Measurements from ENCODE around the gene ABCA12. TPM values are rescaled to one million over a fixed set of nuclear protein-coding genes. Genes with fewer than 3 reads are reported as not detected.

Gene ABCA12
- total RNA-seq, 1 donor from 2014 or later, result 17.2 TPM

DNA sequence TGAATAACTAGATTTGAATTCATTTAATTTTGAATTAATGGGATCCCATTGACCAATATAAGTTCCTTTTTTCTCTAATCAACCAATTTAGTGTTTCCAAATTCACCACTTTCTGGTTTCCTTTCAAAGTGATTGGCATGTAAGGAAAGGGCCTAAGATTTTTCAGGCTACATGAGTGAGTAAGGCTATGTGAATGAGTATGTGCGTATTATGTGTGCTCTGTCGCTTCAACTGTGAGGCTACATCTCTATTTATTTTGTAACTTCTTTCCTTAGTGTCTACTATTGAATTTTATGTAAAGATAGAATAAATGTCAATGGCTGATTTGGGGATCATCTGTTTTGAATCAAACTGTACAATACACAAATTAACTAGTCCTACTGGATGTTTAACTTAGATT lies 110.6 kb downstream of the ABCA12 start:
- intact Hi-C loops (cut with DNase I), result no loop called here
- Histone ChIP-seq H3K4me1 (no peaks in the 10 kb centered on the region), H3K9me3 (no peaks in the 10 kb centered on the region), H3K27me3 (no peaks in the 10 kb centered on the region), H3K36me3 (no peaks in the 10 kb centered on the region), H3K27ac (no peak overlapping the region), H3K4me3 (no peak overlapping the region)
- no peak for DNase-seq (ENCODE audit: extremely low spot score in 2 of 2)
- no peak for TF ChIP-seq POLR2AphosphoS5 (IDR thresholded peaks at IDR 0.05; ENCODE audit: insufficient read depth in 1 of 2, low read depth in 1 of 2)
- TF ChIP-seq, protein P1, sequence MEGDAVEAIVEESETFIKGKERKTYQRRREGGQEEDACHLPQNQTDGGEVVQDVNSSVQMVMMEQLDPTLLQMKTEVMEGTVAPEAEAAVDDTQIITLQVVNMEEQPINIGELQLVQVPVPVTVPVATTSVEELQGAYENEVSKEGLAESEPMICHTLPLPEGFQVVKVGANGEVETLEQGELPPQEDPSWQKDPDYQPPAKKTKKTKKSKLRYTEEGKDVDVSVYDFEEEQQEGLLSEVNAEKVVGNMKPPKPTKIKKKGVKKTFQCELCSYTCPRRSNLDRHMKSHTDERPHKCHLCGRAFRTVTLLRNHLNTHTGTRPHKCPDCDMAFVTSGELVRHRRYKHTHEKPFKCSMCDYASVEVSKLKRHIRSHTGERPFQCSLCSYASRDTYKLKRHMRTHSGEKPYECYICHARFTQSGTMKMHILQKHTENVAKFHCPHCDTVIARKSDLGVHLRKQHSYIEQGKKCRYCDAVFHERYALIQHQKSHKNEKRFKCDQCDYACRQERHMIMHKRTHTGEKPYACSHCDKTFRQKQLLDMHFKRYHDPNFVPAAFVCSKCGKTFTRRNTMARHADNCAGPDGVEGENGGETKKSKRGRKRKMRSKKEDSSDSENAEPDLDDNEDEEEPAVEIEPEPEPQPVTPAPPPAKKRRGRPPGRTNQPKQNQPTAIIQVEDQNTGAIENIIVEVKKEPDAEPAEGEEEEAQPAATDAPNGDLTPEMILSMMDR (IDR thresholded peaks at IDR 0.05), result no peak
- TF ChIP-seq POLR2A (IDR thresholded peaks at IDR 0.05), result no peak

- DNase-seq (ENCODE audit: extremely low spot score in 2 of 2), result no peak
- Histone ChIP-seq H3K4me3 (no peak overlapping the region), H3K4me1 (no peaks in the 10 kb centered on the region), H3K36me3 (no peaks in the 10 kb centered on the region), H3K27me3 (no peaks in the 10 kb centered on the region), H3K27ac (no peak overlapping the region), H3K9me3 (no peaks in the 10 kb centered on the region)
- intact Hi-C loops (cut with DNase I), result no loop called here
- TF ChIP-seq POLR2AphosphoS5 (IDR thresholded peaks at IDR 0.05; ENCODE audit: insufficient read depth in 1 of 2, low read depth in 1 of 2) (no peak), POLR2A (IDR thresholded peaks at IDR 0.05) (no peak)
- TF ChIP-seq, protein P1 (IDR thresholded peaks at IDR 0.05), result no peak
Observed at GRCh38 chr2:215022910-215023309, 115.5 kb downstream of the ABCA12 start.

DNA sequence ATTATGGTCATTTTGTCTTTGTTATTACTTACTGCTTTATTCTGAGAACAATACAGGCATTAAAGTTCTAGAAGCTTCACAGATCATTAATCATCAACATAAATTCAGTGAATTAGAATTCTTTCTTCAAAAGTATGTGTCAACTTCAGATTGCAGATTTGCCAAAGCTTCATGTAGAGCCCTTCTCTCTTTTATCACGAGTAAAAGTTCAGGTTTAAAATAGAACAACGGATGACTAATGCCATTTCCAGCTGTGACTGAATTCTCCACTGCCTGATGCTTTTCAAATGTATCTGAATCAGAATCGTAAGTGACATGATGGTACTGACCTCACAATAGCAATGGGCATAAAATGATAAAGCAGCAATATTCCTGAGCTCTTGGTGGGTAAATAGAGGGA lies 116.0 kb downstream of the ABCA12 start:
- TF ChIP-seq, protein P1 (IDR thresholded peaks at IDR 0.05), result no peak
- TF ChIP-seq POLR2AphosphoS5 (IDR thresholded peaks at IDR 0.05; ENCODE audit: insufficient read depth in 1 of 2, low read depth in 1 of 2) (no peak), POLR2A (IDR thresholded peaks at IDR 0.05) (no peak)
- Histone ChIP-seq H3K4me1 (no peaks in the 10 kb centered on the region), H3K36me3 (no peaks in the 10 kb centered on the region), H3K27ac (no peak overlapping the region), H3K9me3 (no peaks in the 10 kb centered on the region), H3K4me3 (no peak overlapping the region), H3K27me3 (no peaks in the 10 kb centered on the region)
- DNase-seq (ENCODE audit: extremely low spot score in 2 of 2), result no peak
- intact Hi-C loops (cut with DNase I), result no loop called here

DNA sequence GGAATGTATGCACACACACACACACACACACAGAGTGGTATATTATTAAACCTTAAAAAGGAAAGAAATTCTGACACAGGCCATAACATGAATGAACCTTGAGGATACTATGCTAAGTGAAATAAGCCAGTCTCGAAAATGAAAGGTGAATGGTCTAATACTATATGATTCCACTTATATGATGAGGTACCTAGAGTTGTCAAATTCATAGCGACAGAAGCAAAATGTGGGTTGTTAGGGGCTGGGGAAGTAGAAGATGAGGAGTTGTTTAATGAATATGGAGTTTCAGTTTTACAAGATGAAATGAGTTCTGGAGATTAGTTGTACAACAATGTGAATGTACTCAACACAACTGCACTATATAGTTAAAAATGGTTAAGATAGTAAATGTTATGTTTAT lies 118.1 kb downstream of the ABCA12 start:
- no peak for DNase-seq (ENCODE audit: extremely low spot score in 2 of 2)
- Histone ChIP-seq H3K4me1 (no peaks in the 10 kb centered on the region), H3K4me3 (no peak overlapping the region), H3K27ac (no peak overlapping the region), H3K27me3 (no peaks in the 10 kb centered on the region), H3K9me3 (no peaks in the 10 kb centered on the region), H3K36me3 (no peaks in the 10 kb centered on the region)
- TF ChIP-seq POLR2AphosphoS5 (IDR thresholded peaks at IDR 0.05; ENCODE audit: insufficient read depth in 1 of 2, low read depth in 1 of 2), result no peak
- TF ChIP-seq POLR2A (IDR thresholded peaks at IDR 0.05), result no peak
- TF ChIP-seq, protein P1 (IDR thresholded peaks at IDR 0.05), result no peak
- intact Hi-C loops (cut with DNase I), result no loop called here

- Histone ChIP-seq H3K27me3 (no peaks in the 10 kb centered on the region), H3K4me1 (no peaks in the 10 kb centered on the region), H3K27ac (no peak overlapping the region), H3K36me3 (no peaks in the 10 kb centered on the region), H3K4me3 (no peak overlapping the region), H3K9me3 (no peaks in the 10 kb centered on the region)
- DNase-seq (ENCODE audit: extremely low spot score in 2 of 2), result no peak
- TF ChIP-seq, protein P1 (IDR thresholded peaks at IDR 0.05), result no peak
- TF ChIP-seq POLR2AphosphoS5 (IDR thresholded peaks at IDR 0.05; ENCODE audit: insufficient read depth in 1 of 2, low read depth in 1 of 2) (no peak), POLR2A (IDR thresholded peaks at IDR 0.05) (no peak)
- intact Hi-C loops (cut with DNase I), result no loop called here
Observed at GRCh38 chr2:215019521-215020145, 118.8 kb downstream of the ABCA12 start.

Measured in vagina (tissue), 2 donors.